OCI-LY3 (cell line): ENCODE measurements around the gene PTCRA.
A peak's percentile ranks its signal among the peaks of the same experiment; 100 is the strongest.
"Not testable (repeated sequence)": the region's sequence is repeated elsewhere in the genome, so short reads cannot be mapped to it uniquely, and the experiment has no call there.

Experiments
- H2AFZ ChIP-seq: fragments of 200-600, 300-600 bp; shearing (Covaris generic); 2 replicates; pipeline ENCODE4 v1.6.0; 2014; ENCODE audit warnings: antibody characterized with exemption, low read depth, low read length
- H3K27ac ChIP-seq: fragments of 200-600, 300-600 bp; sonication (generic); 2 replicates; pipeline ENCODE4 v1.5.1; 2014; ENCODE audit warnings: mild to moderate bottlenecking, low read length, moderate library complexity, mixed read lengths
- H3K27me3 ChIP-seq: fragments of 200-600, 300-600 bp; sonication (generic); 2 replicates; pipeline ENCODE4 v1.6.1; 2014; ENCODE audit warnings: low read depth, low read length, mixed read lengths
- H3K36me3 ChIP-seq: fragments of 200-600, 300-600 bp; sonication (generic); replicated peaks from 2 replicates; pipeline ENCODE3; 2014; ENCODE audit warnings: low read depth, low read length, mixed read lengths
- H3K4me1 ChIP-seq: fragments of 300-600, 200-600 bp; sonication (generic); 2 replicates; pipeline ENCODE4 v1.6.1; 2014; ENCODE audit warnings: low read length, mixed read lengths
- H3K4me2 ChIP-seq: fragments of 200-600, 300-600 bp; sonication (generic); 2 replicates; pipeline ENCODE4 v1.6.1; 2014; ENCODE audit warnings: low read length, mixed read lengths
- H3K4me3 ChIP-seq: fragments of 300-600, 200-600 bp; sonication (generic); 2 replicates; pipeline ENCODE4 v1.5.1; 2014; ENCODE audit warnings: antibody characterized with exemption, mild to moderate bottlenecking, low read length, moderate library complexity
- H3K79me2 ChIP-seq: fragments of 300-600, 200-600 bp; shearing (Covaris generic); 2 replicates; pipeline ENCODE4 v1.6.1; 2014; ENCODE audit warnings: mild to moderate bottlenecking, low read length, mixed read lengths
- H3K9ac ChIP-seq: fragments of 300-600, 200-600 bp; shearing (Covaris generic); 2 replicates; pipeline ENCODE4 v1.6.0; 2014; ENCODE audit warnings: mild to moderate bottlenecking, low read length, moderate library complexity
- H3K9me3 ChIP-seq: fragments of 200-600, 300-600 bp; shearing (Covaris generic); 2 replicates; pipeline ENCODE4 v1.6.1; 2014; ENCODE audit warnings: low read length, mixed read lengths; ENCODE audit not compliant: insufficient read depth
- H4K20me1 ChIP-seq: fragments of 200-600, 300-600 bp; sonication (generic); 2 replicates; pipeline ENCODE4 v1.6.1; 2016; ENCODE audit warnings: low read length, mixed read lengths; ENCODE audit not compliant: insufficient read depth
- CTCF ChIP-seq: fragments of 200-600, 300-600 bp; sonication (generic); IDR thresholded peaks from 2 replicates; pipeline ENCODE4 v1.5.1; 2014; ENCODE audit warnings: antibody characterized with exemption, low read length, low read depth
- EZH2phosphoT487 ChIP-seq: fragments of 200-600 bp; shearing (Covaris generic); IDR thresholded peaks from 2 replicates; pipeline ENCODE4 v1.6.1; 2018; ENCODE audit warnings: antibody characterized with exemption, mixed run types, low read depth

PTCRA gene

GRCh38 chr6:42877695-42878094 is 38.2 kb upstream of the PTCRA start:
- peaks cover 31% of the 10 kb centered on the region for H3K79me2 ChIP-seq
- H2AFZ ChIP-seq = peak overlapping the region; percentile 79
- no peak overlapping the region for H3K9ac ChIP-seq
- no peaks in the 10 kb centered on the region for H3K27me3 ChIP-seq
- H3K4me2 ChIP-seq = no peak overlapping the region
- H3K9me3 ChIP-seq = no peaks in the 10 kb centered on the region
- no peak overlapping the region for H3K4me3 ChIP-seq
- H3K36me3 ChIP-seq = peaks cover 6% of the 10 kb centered on the region
- peaks cover 9% of the 10 kb centered on the region for H3K4me1 ChIP-seq
- H3K27ac ChIP-seq = no peak overlapping the region
- H4K20me1 ChIP-seq = no peaks in the 10 kb centered on the region; the same call in 1 of the 2 replicates
- TF ChIP-seq EZH2phosphoT487 (no peak), CTCF (no peak)

- H3K79me2 ChIP-seq = peaks cover 50% of the 10 kb centered on the region
- peak within 1 kb of the TSS; percentile 79 for H3K4me3 ChIP-seq
- H3K4me2 ChIP-seq = peak within 1 kb of the TSS; percentile 84
- TF ChIP-seq CTCF = no peak
- no peak for TF ChIP-seq EZH2phosphoT487
- H3K4me1 ChIP-seq = peaks cover 9% of the 10 kb centered on the region
- no peaks in the 10 kb centered on the region for H3K27me3 ChIP-seq
- H2AFZ ChIP-seq = peak within 1 kb of the TSS; percentile 85
- H3K27ac ChIP-seq = peak within 1 kb of the TSS; percentile 82
- H3K9ac ChIP-seq = peak within 1 kb of the TSS; percentile 83
- H4K20me1 ChIP-seq = peaks cover 6% of the 10 kb centered on the region; the same call in 1 of the 2 replicates
- peaks cover 25% of the 10 kb centered on the region for H3K36me3 ChIP-seq
- no peaks in the 10 kb centered on the region for H3K9me3 ChIP-seq
Measured at GRCh38 chr6:42879372-42880239, 36.2 kb upstream of the PTCRA start, which contains the start of gene RPL7L1. TSS of gene RPL7L1 (plus strand) at chr6:42879616. CDS start at chr6:42879911, 295 bp downstream.

- Histone ChIP-seq H3K36me3 (peaks cover 30% of the 10 kb centered on the region), H3K79me2 (peaks cover 54% of the 10 kb centered on the region)
Measured at GRCh38 chr6:42880240-42880817, 35.5 kb upstream of the PTCRA start.

GRCh38 chr6:42880871-42881270 is 35.0 kb upstream of the PTCRA start:
- H2AFZ ChIP-seq, H3K4me1 ChIP-seq, H4K20me1 ChIP-seq, H3K9me3 ChIP-seq, H3K27me3 ChIP-seq: not testable (repeated sequence)
- Histone ChIP-seq H3K79me2 (peaks cover 60% of the 10 kb centered on the region), H3K4me3 (peak overlapping the region; percentile 79), H3K4me2 (peak overlapping the region; percentile 84), H3K9ac (peak overlapping the region; percentile 83), H3K36me3 (peaks cover 35% of the 10 kb centered on the region), H3K27ac (0 out of 2 replicates have a peak overlapping the region, but pooled peaks have one; percentile 82)

More at GRCh38 chr6:42880240-42880817, 35.5 kb upstream of the PTCRA start:
- H3K9me3 ChIP-seq, H2AFZ ChIP-seq, H3K27me3 ChIP-seq, H4K20me1 ChIP-seq, H3K4me1 ChIP-seq: not testable (repeated sequence)
- H3K4me2 ChIP-seq = peak overlapping the region; percentile 84
- peak overlapping the region; percentile 79 for H3K4me3 ChIP-seq
- H3K27ac ChIP-seq = peak overlapping the region; percentile 82
- H3K9ac ChIP-seq = peak overlapping the region; percentile 83

- Histone ChIP-seq H4K20me1 (peaks cover 6% of the 10 kb centered on the region; the same call in 1 of the 2 replicates), H3K79me2 (peaks cover 57% of the 10 kb centered on the region), H3K27ac (no peak overlapping the region)
Measured at GRCh38 chr6:42885702-42886101, 30.2 kb upstream of the PTCRA start.

GRCh38 chr6:42888201-42888600 is 27.7 kb upstream of the PTCRA start:
- not testable (repeated sequence) for H3K9me3 ChIP-seq, H3K27me3 ChIP-seq, H4K20me1 ChIP-seq, H3K4me2 ChIP-seq, H3K4me3 ChIP-seq, H3K9ac ChIP-seq, H3K27ac ChIP-seq, H2AFZ ChIP-seq
- H3K79me2 ChIP-seq = peaks cover 32% of the 10 kb centered on the region
- peaks cover 27% of the 10 kb centered on the region for H3K36me3 ChIP-seq
- H3K4me1 ChIP-seq = peaks cover 14% of the 10 kb centered on the region

More at GRCh38 chr6:42885702-42886101, 30.2 kb upstream of the PTCRA start:
- no peak overlapping the region for H2AFZ ChIP-seq
- no peak overlapping the region for H3K4me3 ChIP-seq
- no peaks in the 10 kb centered on the region for H3K9me3 ChIP-seq
- no peaks in the 10 kb centered on the region for H3K27me3 ChIP-seq
- peaks cover 37% of the 10 kb centered on the region for H3K36me3 ChIP-seq
- no peak overlapping the region for H3K4me2 ChIP-seq
- H3K9ac ChIP-seq = no peak overlapping the region
- TF ChIP-seq CTCF (no peak), EZH2phosphoT487 (no peak)
- peaks cover 8% of the 10 kb centered on the region for H3K4me1 ChIP-seq
